ENCODE measurements around the gene PMEPA1. TPM values are rescaled to one million over a fixed set of nuclear protein-coding genes. Genes with fewer than 3 reads are reported as not detected.

Gene PMEPA1
- total RNA-seq, 2 experiments from 2014 or later = 2.5 to 3.0 TPM

DNA sequence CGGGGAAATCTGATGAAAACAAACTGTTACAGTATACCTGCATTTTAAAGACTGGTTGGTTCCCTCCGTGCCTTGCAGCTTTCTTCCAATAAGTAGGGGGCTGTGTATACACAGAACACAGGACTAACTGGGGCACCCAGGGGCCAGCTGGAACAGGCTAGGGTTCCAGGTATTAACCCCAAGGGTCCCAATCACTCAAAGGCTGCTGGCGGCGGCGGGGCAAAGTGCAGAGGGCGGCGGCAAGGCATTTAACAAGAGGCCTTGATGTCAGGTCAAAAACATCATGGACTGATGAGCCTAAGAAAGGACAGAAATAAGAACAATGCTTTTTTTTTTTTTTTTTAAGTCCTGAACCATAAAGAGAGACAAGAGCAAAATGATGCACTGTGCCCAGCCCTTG lies 2.5 kb downstream of the PMEPA1 start:
- intact Hi-C loops (cut with micrococcal nuclease) = no loop called here
- ChIA-PET CTCF (interaction anchor here (0.6 kb wide), 1 partner anchor 8 kb away, joined by 4 read pairs; no protein-coding TSS in a partner anchor), POLR2A (no interaction called here)
- peaks cover 2% of the 10 kb centered on the region for H3K36me3 Mint-ChIP-seq
- H3K27me3 Mint-ChIP-seq = peaks cover 8% of the 10 kb centered on the region
- DNase-seq = no peak
- no peaks in the 10 kb centered on the region for H3K9me3 Mint-ChIP-seq
- H3K27ac Mint-ChIP-seq = no peak overlapping the region
- H3K4me3 Mint-ChIP-seq = no peak overlapping the region
- peaks cover 21% of the 10 kb centered on the region for H3K4me1 Mint-ChIP-seq (ENCODE audit: low read depth)

DNA sequence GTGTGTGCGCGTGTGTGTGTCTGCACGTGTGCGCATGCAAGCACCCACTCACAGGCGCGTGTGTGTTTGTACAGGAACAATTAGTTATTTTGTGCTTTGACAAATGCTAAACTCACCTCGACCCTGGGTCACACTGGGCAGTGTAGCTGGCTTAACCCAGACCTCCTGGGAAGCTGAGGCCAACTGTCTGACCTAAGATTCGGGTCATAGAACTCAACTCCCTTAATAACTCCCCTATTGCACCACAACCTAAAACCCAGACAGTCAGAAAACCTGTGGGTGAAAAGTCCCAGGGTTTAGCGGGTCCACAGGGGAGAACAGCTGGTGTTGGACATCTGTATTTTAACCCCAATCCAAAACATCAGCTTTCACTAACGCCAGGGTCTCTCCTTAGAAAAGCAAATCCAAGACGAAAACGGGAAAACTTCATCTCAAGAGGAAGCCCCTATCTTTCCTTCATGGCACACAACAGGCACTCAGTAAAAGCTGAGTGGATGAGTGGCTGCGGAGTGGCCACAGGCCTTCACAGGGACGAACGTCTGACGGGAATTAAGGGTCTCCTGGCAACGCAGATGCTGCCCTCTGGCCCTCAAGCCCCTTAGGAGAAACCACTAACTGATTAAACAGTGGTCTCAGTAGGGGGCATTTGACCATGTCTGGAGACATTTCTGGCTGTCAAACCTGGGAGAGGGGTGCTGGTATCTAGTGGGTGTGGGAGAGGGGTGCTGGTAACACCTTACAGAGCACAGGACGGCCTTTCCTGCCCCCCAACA lies 4.5 kb downstream of the PMEPA1 start:
- intact Hi-C loops (cut with micrococcal nuclease) = no loop called here

DNA sequence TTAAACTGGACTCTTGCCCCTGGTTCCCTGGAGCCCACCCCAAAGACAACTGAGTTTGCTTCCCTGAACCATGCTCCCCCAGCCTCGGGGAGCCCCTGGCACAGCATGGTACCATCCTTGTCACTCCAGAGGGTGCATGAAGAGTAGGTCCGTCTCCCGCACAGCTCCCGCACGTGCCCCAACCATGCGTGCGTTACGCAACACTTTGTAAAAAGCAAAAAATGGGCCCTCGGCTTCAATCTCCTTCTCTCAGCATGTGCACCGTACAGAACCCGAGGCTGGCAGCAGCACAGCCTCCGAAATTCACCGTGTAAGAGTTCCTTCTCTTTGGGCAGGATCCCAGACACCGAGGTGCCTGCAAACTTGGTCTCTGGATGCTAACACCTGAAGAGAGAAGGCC lies 5.6 kb downstream of the PMEPA1 start:
- no peak overlapping the region for H3K4me3 Mint-ChIP-seq
- H3K36me3 Mint-ChIP-seq = peaks cover 2% of the 10 kb centered on the region
- no peak for DNase-seq
- H3K27me3 Mint-ChIP-seq = peaks cover 8% of the 10 kb centered on the region
- ChIA-PET POLR2A (no interaction called here), CTCF (no interaction called here)
- no peaks in the 10 kb centered on the region for H3K9me3 Mint-ChIP-seq
- H3K4me1 Mint-ChIP-seq (ENCODE audit: low read depth) = peaks cover 25% of the 10 kb centered on the region
- no peak overlapping the region for H3K27ac Mint-ChIP-seq
- intact Hi-C loops (cut with micrococcal nuclease) = no loop called here

More for the DNA sequence above, 4.5 kb downstream of the PMEPA1 start:
- CTCF ChIA-PET = no interaction called here
- POLR2A ChIA-PET = no interaction called here
- Mint-ChIP-seq H3K4me3 (no peak overlapping the region), H3K4me1 (ENCODE audit: low read depth) (peaks cover 20% of the 10 kb centered on the region), H3K36me3 (peaks cover 2% of the 10 kb centered on the region), H3K27ac (no peak overlapping the region), H3K27me3 (peaks cover 8% of the 10 kb centered on the region), H3K9me3 (no peaks in the 10 kb centered on the region)
- DNase-seq = no peak

DNA sequence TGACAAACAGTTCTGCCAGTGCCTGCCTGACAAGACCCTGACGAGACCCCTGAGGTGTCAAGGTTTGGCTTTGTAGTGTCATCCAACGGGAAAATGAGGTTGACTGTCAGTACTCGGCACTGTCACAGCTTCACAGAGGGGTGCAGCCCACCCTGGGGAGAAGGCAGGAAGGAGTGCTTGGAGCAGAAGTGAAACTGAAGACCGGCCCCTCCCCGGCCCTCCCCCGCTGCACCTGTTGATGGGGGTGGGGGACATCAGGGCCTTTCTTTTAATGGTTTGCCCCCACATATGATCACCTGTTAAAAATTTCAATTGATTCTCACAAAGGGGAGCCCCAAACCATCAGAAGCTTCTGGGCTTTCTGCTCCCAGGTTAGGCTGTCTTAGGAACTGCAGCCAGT lies 6.8 kb downstream of the PMEPA1 start:
- H3K36me3 Mint-ChIP-seq = peaks cover 2% of the 10 kb centered on the region
- H3K9me3 Mint-ChIP-seq = no peaks in the 10 kb centered on the region
- H3K27ac Mint-ChIP-seq = no peak overlapping the region
- H3K27me3 Mint-ChIP-seq = peaks cover 2% of the 10 kb centered on the region
- DNase-seq = no peak
- H3K4me3 Mint-ChIP-seq = no peak overlapping the region
- intact Hi-C loops (cut with micrococcal nuclease) = no loop called here
- CTCF ChIA-PET = no interaction called here
- POLR2A ChIA-PET = no interaction called here
- peaks cover 29% of the 10 kb centered on the region for H3K4me1 Mint-ChIP-seq (ENCODE audit: low read depth)

DNA sequence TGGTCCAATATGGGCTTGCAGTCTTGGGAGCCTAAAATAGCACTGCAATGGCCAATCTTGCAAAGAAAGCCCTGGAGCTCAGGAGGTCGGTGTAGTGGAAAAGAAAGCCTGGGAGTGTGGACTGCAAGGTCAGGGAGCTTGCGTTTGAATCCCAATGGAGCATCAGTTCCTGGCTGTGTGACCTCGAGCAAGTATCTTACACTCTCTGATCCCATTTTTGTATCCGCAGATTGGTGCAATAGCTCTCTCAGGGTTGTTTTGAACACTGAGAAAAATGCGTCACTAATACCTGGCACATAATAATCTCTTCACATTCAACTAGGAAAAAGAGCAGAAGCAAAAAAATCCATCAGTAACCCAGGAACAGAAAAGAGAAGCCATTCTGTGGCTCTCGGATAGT lies 7.3 kb downstream of the PMEPA1 start:
- POLR2A ChIA-PET = no interaction called here
- peaks cover 2% of the 10 kb centered on the region for H3K27me3 Mint-ChIP-seq
- H3K4me1 Mint-ChIP-seq (ENCODE audit: low read depth) = peaks cover 29% of the 10 kb centered on the region
- intact Hi-C loops (cut with micrococcal nuclease) = no loop called here
- CTCF ChIA-PET = no interaction called here
- no peak overlapping the region for H3K4me3 Mint-ChIP-seq
- H3K36me3 Mint-ChIP-seq = peaks cover 2% of the 10 kb centered on the region
- DNase-seq = no peak
- no peak overlapping the region for H3K27ac Mint-ChIP-seq
- no peaks in the 10 kb centered on the region for H3K9me3 Mint-ChIP-seq

DNA sequence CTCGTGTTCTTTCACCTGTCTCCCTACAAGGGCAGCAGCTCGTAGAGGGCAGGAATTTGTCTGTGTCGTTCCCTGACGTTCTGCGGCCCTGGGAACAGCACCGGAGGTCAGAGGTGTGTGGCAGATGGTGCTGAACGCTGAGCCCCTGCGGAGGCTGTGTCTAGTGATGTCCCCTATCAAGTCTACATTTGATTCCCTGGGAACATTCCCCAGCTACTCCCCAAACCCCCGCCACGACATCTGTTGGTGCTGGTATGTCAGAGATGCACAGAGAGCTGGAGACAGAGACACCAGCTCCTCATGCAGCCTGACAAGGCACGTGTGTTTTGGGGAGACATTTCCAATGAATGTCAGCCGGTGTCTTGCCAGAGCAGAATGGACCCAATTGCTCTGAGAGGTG lies 7.7 kb downstream of the PMEPA1 start:
- DNase-seq = no peak
- H3K36me3 Mint-ChIP-seq = peaks cover 2% of the 10 kb centered on the region
- H3K27ac Mint-ChIP-seq = no peak overlapping the region
- no peak overlapping the region for H3K4me3 Mint-ChIP-seq
- peaks cover 33% of the 10 kb centered on the region for H3K4me1 Mint-ChIP-seq (ENCODE audit: low read depth)
- peaks cover 2% of the 10 kb centered on the region for H3K27me3 Mint-ChIP-seq
- intact Hi-C loops (cut with micrococcal nuclease) = no loop called here
- POLR2A ChIA-PET = no interaction called here
- CTCF ChIA-PET = no interaction called here
- no peaks in the 10 kb centered on the region for H3K9me3 Mint-ChIP-seq

DNA sequence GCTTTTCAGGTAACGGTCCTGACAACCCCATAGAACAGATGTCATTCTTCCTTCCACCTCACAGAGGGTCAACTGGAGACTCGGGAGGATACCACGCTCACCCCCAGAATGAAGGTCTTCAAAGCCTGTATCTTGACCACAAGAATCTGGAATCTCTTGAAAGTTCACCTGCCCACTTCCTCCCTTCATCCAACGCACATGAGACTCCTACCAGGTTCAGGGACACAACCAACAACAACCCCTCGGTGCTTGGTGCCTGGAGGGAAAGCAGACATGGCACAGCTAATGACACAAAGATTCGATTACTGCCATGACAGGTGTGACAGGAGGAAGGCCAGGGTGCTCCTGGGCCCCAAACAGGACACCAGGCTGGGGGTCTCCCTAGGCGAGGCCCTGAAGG lies 8.2 kb downstream of the PMEPA1 start:
- Mint-ChIP-seq H3K27ac (no peak overlapping the region), H3K9me3 (no peaks in the 10 kb centered on the region), H3K36me3 (peaks cover 2% of the 10 kb centered on the region), H3K4me1 (ENCODE audit: low read depth) (peaks cover 34% of the 10 kb centered on the region), H3K4me3 (no peak overlapping the region), H3K27me3 (peaks cover 2% of the 10 kb centered on the region)
- ChIA-PET POLR2A (no interaction called here), CTCF (interaction anchor here (0.7 kb wide), 1 partner anchor 33 kb away, joined by 4 read pairs; no protein-coding TSS in a partner anchor)
- no peak for DNase-seq
- intact Hi-C loops (cut with micrococcal nuclease) = no loop called here

DNA sequence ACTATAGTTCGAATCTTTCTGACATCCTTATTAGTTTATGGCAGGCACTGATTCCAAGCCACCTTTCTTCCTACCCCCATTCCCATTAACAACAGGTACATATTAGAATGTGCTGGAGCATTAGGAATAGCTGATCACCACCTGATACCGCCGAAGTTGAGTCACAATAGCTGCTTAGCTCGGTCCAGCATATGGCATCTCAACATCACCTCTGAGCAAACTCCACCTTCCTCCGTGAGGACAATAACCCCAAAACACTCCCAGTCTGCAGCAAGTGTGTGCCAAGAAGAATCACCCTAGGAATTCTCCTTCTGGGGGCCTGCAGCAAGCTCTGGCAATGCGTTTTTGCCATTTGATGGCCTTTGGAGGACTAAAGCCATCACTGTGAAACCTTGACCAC lies 8.7 kb downstream of the PMEPA1 start:
- Mint-ChIP-seq H3K4me3 (no peak overlapping the region), H3K27me3 (peaks cover 2% of the 10 kb centered on the region), H3K9me3 (no peaks in the 10 kb centered on the region), H3K4me1 (ENCODE audit: low read depth) (peaks cover 34% of the 10 kb centered on the region), H3K36me3 (peaks cover 2% of the 10 kb centered on the region), H3K27ac (no peak overlapping the region)
- intact Hi-C loops (cut with micrococcal nuclease) = no loop called here
- ChIA-PET CTCF (interaction anchor here (0.7 kb wide), 1 partner anchor 32 kb away, joined by 4 read pairs; no protein-coding TSS in a partner anchor), POLR2A (no interaction called here)
- no peak for DNase-seq

DNA sequence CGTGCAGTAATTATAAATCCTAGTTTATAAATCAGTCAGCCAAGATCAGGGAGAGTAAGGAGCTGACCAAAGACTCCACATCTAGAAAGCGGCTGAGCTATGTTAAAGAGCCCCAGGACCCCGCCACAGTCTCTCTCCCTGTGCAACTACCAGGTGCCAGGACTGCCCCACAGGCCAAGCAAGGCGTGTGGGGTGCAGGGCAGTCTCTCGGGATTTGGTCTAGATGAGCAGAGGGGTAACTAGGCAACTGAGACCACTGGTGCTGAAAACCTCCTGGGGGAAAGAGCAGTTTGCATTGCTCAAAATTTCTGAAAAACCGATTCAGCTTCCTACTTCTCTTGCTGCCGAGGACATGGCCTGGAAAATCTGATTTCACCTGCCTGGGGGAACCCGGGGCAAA lies 10.4 kb downstream of the PMEPA1 start:
- intact Hi-C loops (cut with micrococcal nuclease) = no loop called here
- peaks cover 41% of the 10 kb centered on the region for H3K4me1 Mint-ChIP-seq (ENCODE audit: low read depth)
- H3K4me3 Mint-ChIP-seq = no peak overlapping the region
- ChIA-PET POLR2A (interaction anchor here (2.0 kb wide), 1 partner anchor 10 kb away, joined by 11 read pairs; the partner anchor contains the start of gene PMEPA1), CTCF (interaction anchor here (1.1 to 1.6 kb wide), 2 partner anchors 8 to 46 kb away, joined by 4 to 7 read pairs; no protein-coding TSS in a partner anchor)
- DNase-seq = no peak
- peaks cover 2% of the 10 kb centered on the region for H3K27me3 Mint-ChIP-seq
- H3K36me3 Mint-ChIP-seq = peaks cover 2% of the 10 kb centered on the region
- no peak overlapping the region for H3K27ac Mint-ChIP-seq
- H3K9me3 Mint-ChIP-seq = no peaks in the 10 kb centered on the region

DNA sequence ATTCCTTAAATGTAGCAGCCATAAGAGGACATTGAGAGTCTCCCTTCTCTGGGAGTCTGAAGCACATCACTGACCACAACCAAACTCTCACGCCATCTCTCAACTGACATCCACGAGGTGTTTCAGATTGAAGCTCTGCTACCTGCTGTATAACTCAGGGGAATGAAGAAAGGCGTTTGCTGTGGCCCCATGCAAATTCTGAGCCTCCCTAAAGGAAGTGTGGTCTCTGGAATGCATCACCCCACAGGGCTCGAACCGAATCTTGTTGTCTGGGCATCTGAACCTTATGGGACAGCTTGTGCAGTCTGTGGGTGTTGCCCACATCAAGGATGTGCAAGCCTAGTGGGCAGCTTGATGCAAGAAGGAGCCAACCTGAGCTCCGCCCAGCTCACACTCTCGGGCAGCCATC lies 10.9 kb downstream of the PMEPA1 start:
- POLR2A ChIA-PET = interaction anchor here (2.0 kb wide), 1 partner anchor 11 kb away, joined by 11 read pairs; the partner anchor contains the start of gene PMEPA1
- H3K4me3 Mint-ChIP-seq = no peak overlapping the region
- H3K4me1 Mint-ChIP-seq (ENCODE audit: low read depth) = peaks cover 41% of the 10 kb centered on the region
- peaks cover 2% of the 10 kb centered on the region for H3K36me3 Mint-ChIP-seq
- peaks cover 2% of the 10 kb centered on the region for H3K27me3 Mint-ChIP-seq
- CTCF ChIA-PET = interaction anchor here (1.1 to 1.6 kb wide), 3 partner anchors 9 to 78 kb away, joined by 4 to 7 read pairs (median 7); no protein-coding TSS in a partner anchor
- H3K9me3 Mint-ChIP-seq = no peaks in the 10 kb centered on the region
- intact Hi-C loops (cut with micrococcal nuclease) = loop anchor here (1.0 kb wide), 4 partner anchors 11 to 80 kb away; partner anchors contain the start of gene PMEPA1
- H3K27ac Mint-ChIP-seq = peak overlapping the region; percentile 84
- peak; percentile 40 for DNase-seq

DNA sequence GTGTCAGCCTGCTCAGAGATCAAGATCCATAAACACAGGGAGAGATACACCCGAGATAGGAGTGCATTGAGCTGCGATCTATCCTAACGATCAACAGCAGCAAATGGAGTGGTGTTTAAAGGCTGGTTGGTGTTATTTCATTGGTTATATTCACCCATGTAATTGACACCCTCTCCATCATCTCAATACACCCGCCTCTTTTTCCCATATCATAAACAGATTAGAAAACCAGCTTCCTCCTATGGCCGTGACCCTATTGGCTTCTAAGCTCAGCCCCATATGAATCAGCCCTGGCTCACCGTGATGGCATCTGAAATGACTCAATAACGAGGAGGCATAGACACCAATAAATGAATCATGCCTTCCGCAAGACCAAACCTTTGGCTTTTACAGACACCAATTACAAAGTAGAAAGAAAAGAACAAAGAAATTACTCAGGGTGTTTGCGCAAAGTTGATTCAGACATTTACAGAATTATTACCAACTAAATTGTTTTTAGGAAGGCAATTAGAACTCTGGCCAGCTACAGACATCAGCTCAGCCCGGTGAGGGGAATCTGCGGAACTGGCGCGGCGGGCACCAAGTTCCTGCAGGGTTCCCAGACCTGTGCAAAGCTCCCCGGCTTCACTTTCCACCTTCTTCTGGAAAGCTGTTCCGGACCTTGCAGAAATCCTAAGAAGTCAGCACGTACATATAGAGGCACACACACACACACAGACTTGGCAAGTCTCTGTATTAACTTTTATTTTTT lies 11.5 kb downstream of the PMEPA1 start:
- intact Hi-C loops (cut with micrococcal nuclease) = loop anchor here (1.0 kb wide), 4 partner anchors 12 to 79 kb away; partner anchors contain the start of gene PMEPA1
- H3K27me3 Mint-ChIP-seq = peaks cover 2% of the 10 kb centered on the region
- peak overlapping the region; percentile 32 for H3K4me3 Mint-ChIP-seq
- peak; percentile 89 for DNase-seq
- H3K4me1 Mint-ChIP-seq (ENCODE audit: low read depth) = peaks cover 41% of the 10 kb centered on the region
- CTCF ChIA-PET = interaction anchor here (0.6 to 1.6 kb wide), 6 partner anchors 9 to 102 kb away, joined by 3 to 15 read pairs (median 6); partner anchors contain the start of gene PMEPA1
- H3K9me3 Mint-ChIP-seq = no peaks in the 10 kb centered on the region
- peak overlapping the region; percentile 84 for H3K27ac Mint-ChIP-seq
- H3K36me3 Mint-ChIP-seq = peaks cover 2% of the 10 kb centered on the region
- POLR2A ChIA-PET = interaction anchor here (2.0 kb wide), 1 partner anchor 11 kb away, joined by 11 read pairs; the partner anchor contains the start of gene PMEPA1

DNA sequence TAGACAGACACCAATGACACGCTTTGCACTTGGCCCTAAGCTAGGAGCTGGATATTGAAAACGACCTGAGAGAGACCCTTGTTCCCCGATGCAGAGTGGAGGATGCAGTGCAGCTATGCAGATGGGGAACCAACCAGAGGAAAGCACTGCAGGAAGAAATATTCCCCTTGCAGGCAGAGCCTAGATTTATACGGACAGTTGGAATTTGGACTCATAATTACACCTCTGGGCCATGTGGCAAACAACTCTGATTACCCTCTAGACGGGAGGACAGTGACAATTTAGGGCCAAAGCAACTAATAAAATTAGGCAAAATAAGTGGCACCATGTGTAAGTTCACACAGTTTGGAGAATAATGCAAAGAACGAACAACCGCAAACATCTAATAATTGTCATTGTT lies 12.3 kb downstream of the PMEPA1 start:
- intact Hi-C loops (cut with micrococcal nuclease) = no loop called here
- Mint-ChIP-seq H3K27ac (no peak overlapping the region), H3K4me3 (no peak overlapping the region)

More for the DNA sequence above, 12.3 kb downstream of the PMEPA1 start:
- POLR2A ChIA-PET = interaction anchor here (2.0 kb wide), 1 partner anchor 12 kb away, joined by 11 read pairs; the partner anchor contains the start of gene PMEPA1
- no peak for DNase-seq
- H3K27me3 Mint-ChIP-seq = peaks cover 2% of the 10 kb centered on the region
- H3K9me3 Mint-ChIP-seq = no peaks in the 10 kb centered on the region
- peaks cover 2% of the 10 kb centered on the region for H3K36me3 Mint-ChIP-seq
- CTCF ChIA-PET = interaction anchor here (0.6 to 1.4 kb wide), 3 partner anchors 12 to 101 kb away, joined by 3 to 15 read pairs (median 4); partner anchors contain the start of gene PMEPA1
- H3K4me1 Mint-ChIP-seq (ENCODE audit: low read depth) = peaks cover 41% of the 10 kb centered on the region

All from activated CD4-positive, alpha-beta memory T cell treated with anti-CD3 and anti-CD28 coated beads for 36 hours (primary cell).